ENCODE results near the gene IRF2BPL. TPM values are rescaled to one million over a fixed set of nuclear protein-coding genes. Genes with fewer than 3 reads are reported as not detected.

The IRF2BPL gene
- total and polyA plus RNA-seq, 2 of the 8 experiments (the other 6 are each of a cell fraction or from before 2014, with no cell fraction given) = 18.8 to 57.0 TPM

DNA sequence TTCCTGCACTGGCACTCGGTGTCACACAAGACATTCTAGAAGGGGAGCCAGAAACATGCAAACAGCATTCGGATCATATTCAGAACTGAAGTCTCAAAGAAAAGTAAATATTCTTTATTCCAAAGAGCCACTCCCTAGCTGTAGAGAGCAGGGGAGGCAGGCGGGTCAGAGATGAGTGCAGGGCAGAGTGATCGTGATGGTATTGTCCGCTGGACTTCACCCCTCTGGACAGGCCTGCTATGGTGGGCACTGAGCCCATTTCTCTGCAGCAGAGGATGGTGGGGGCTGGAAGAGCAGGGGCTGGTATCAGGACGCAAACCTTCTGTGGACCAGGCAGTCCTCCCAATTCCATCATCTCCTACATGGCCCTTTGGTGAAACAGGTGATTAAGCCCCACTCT is 25.6 kb downstream of the IRF2BPL start (continued):
- no peak for TF ChIP-seq YY1 (IDR thresholded peaks at IDR 0.05; ENCODE audit: low read depth, low read length)
